Measurements from ENCODE around the gene APOM.

The APOM gene

GRCh38 chr6:31655349-31656237 lies at the start of gene APOM:
Gene APOM, plus strand, starts transcription at chr6:31655894. Its CDS starts 73 bp downstream, at chr6:31655967.
- DNase-seq (ENCODE audit: low read depth in 2 of 2) = no peak

- no peak for DNase-seq (ENCODE audit: low read depth in 2 of 2)
Measured at GRCh38 chr6:31607317-31607716, 48.4 kb upstream of the APOM start.

- DNase-seq (ENCODE audit: low read depth in 2 of 2) = no peak
Measured at GRCh38 chr6:31609519-31610406, 45.9 kb upstream of the APOM start.

GRCh38 chr6:31610968-31611367 lies 44.7 kb upstream of the APOM start:
- no peak for DNase-seq (ENCODE audit: low read depth in 2 of 2)

GRCh38 chr6:31614075-31614619 lies 41.5 kb upstream of the APOM start:
- DNase-seq (ENCODE audit: low read depth in 2 of 2) = no peak

- DNase-seq (ENCODE audit: low read depth in 2 of 2) = no peak
Measured at GRCh38 chr6:31614684-31615578, 40.8 kb upstream of the APOM start, which contains the start of gene AIF1. Gene AIF1, plus strand, starts transcription at chr6:31615234. Its CDS starts 96 bp downstream, at chr6:31615330.

- peak in 1 of 2 donors; percentile 28 for DNase-seq (ENCODE audit: low read depth in 2 of 2)
Measured at GRCh38 chr6:31615748-31616147, 39.9 kb upstream of the APOM start.

- no peak for DNase-seq (ENCODE audit: low read depth in 2 of 2)
Measured at GRCh38 chr6:31617010-31617409, 38.7 kb upstream of the APOM start.

- DNase-seq (ENCODE audit: low read depth in 2 of 2) = peak; percentile 97 to 98
Measured at GRCh38 chr6:31619805-31620585, 35.7 kb upstream of the APOM start.

- peak; percentile 76 to 96 for DNase-seq (ENCODE audit: low read depth in 2 of 2)
Measured at GRCh38 chr6:31620586-31621319, 34.9 kb upstream of the APOM start, which contains the start of gene PRRC2A. Gene PRRC2A, plus strand, starts transcription at chr6:31620715. Its CDS starts 2,075 bp downstream, at chr6:31622790.

- DNase-seq (ENCODE audit: low read depth in 2 of 2) = no peak
Measured at GRCh38 chr6:31621320-31621939, 34.3 kb upstream of the APOM start.

GRCh38 chr6:31621991-31622390 lies 33.7 kb upstream of the APOM start:
- DNase-seq (ENCODE audit: low read depth in 2 of 2) = no peak

GRCh38 chr6:31622684-31623091 lies 33.0 kb upstream of the APOM start:
- DNase-seq (ENCODE audit: low read depth in 2 of 2) = no peak

- DNase-seq (ENCODE audit: low read depth in 2 of 2) = no peak
Measured at GRCh38 chr6:31624070-31624469, 31.6 kb upstream of the APOM start.

- no peak for DNase-seq (ENCODE audit: low read depth in 2 of 2)
Measured at GRCh38 chr6:31626952-31627351, 28.7 kb upstream of the APOM start.

- no peak for DNase-seq (ENCODE audit: low read depth in 2 of 2)
Measured at GRCh38 chr6:31627690-31628287, 27.9 kb upstream of the APOM start.

- DNase-seq (ENCODE audit: low read depth in 2 of 2) = no peak
Measured at GRCh38 chr6:31629014-31629413, 26.7 kb upstream of the APOM start.

GRCh38 chr6:31630177-31630934 lies 25.3 kb upstream of the APOM start:
- DNase-seq (ENCODE audit: low read depth in 2 of 2) = no peak
